ENCODE data around the gene GALNT3. TPM values are rescaled to one million over a fixed set of nuclear protein-coding genes. Genes with fewer than 3 reads are reported as not detected.
A peak's percentile ranks its signal among the peaks of the same experiment; 100 is the strongest.

The GALNT3 gene
- total and polyA plus RNA-seq, 7 experiments from 2014 or later = 2.5 to 20.3 (median 3.7) TPM; not detected in 2

DNA sequence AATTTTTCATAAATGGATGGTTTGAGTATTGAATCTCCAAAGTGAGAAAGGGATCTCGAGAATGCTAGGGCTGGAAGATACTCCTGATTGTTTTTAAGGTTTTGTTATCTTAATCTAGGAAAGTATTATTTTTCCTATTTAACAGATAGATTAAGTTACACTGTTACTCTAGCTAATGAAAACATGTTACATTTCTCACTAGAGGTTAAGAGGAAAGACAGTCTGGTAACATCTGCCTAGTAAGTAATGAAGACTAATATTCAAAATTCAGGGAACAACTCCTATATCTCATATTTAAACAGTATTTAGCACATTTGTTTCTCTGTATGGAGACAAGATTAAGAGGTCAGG, 2.0 kb downstream of the GALNT3 start:
- Histone ChIP-seq H3K27me3 (ENCODE audit: control insufficient read depth in 2 of 2, insufficient read depth in 2 of 2, low read length in 2 of 2) (peaks cover 0 to 7% of the 10 kb centered on the region in 2 donors), H3K9me3 (ENCODE audit: control insufficient read depth in 2 of 3, low read length in 3 of 3) (no peaks in the 10 kb centered on the region), H3K36me3 (ENCODE audit: control insufficient read depth in 2 of 3, insufficient read depth in 3 of 3, low read length in 3 of 3) (no peaks in the 10 kb centered on the region), H3K4me1 (ENCODE audit: control insufficient read depth in 2 of 2, insufficient read depth in 2 of 2, low read length in 2 of 2) (peaks cover 0 to 6% of the 10 kb centered on the region in 2 donors), H3K4me3 (ENCODE audit: low read length) (no peak overlapping the region), H3K27ac (ENCODE audit: low read depth, low read length) (no peak overlapping the region)
- H3K4me1 Mint-ChIP-seq = peaks cover 14 to 41% (median 20%) of the 10 kb centered on the region in 7 donors
- peaks cover 0 to 15% (median 3%) of the 10 kb centered on the region in 5 donors for H3K36me3 Mint-ChIP-seq
- peaks cover 5 to 42% (median 38%) of the 10 kb centered on the region in 5 donors for H3K27me3 Mint-ChIP-seq
- intact Hi-C loops (cut with micrococcal nuclease) = loop anchor here in 1 of 2 donors (10.0 kb wide), 2 partner anchors 497 to 557 kb away; partner anchors contain the start of gene SCN2A
- DNase-seq (no peak), ATAC-seq (no peak)
- no peaks in the 10 kb centered on the region for H3K9me3 Mint-ChIP-seq
- no peak overlapping the region for H3K27ac Mint-ChIP-seq
- peak overlapping the region in 4 of 10 donors; percentile 20 to 90 (median 34) for H3K4me3 Mint-ChIP-seq
- POLR2A ChIA-PET = no interaction called here
- CTCF ChIA-PET = no interaction called here

DNA sequence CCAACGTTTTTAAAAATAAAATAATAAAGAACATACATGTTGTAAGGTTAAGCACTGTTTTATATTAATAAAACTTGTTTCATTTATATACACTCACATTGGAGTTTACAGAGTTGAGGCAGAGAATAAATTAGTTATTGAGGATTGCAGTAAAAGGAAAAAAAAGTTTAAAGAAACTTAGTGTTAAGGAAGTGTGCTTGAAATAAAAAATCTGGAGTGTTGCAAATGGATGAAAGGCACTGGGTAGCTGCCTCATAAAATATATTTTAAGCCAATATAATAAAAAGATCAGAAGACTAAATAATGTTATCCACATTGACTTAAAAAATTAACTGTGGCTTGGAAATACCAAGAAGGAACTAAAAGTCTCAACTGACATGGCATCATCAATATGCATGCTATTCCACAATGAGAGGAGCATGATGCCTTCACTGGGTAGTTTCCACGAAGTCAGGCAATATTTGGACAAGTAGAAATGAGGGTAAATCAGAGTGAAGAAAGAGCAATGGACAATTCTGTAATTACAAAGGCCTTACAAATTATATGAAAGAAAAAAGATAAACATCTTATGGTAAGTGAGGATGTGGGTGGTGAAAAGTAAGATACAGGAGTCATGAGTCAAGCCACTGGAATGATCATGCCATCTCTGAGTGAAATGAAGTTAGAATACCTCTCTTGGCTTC, 2.5 kb downstream of the GALNT3 start:
- Mint-ChIP-seq H3K4me1 (peaks cover 14 to 38% (median 20%) of the 10 kb centered on the region in 7 donors), H3K36me3 (peaks cover 0 to 16% (median 3%) of the 10 kb centered on the region in 5 donors), H3K9me3 (no peaks in the 10 kb centered on the region), H3K4me3 (peak overlapping the region in 3 of 10 donors; percentile 4 to 47 (median 14)), H3K27ac (no peak overlapping the region), H3K27me3 (peaks cover 2 to 40% (median 34%) of the 10 kb centered on the region in 5 donors)
- ATAC-seq (no peak), DNase-seq (no peak)
- Histone ChIP-seq H3K27me3 (ENCODE audit: control insufficient read depth in 2 of 2, insufficient read depth in 2 of 2, low read length in 2 of 2) (peaks cover 0 to 7% of the 10 kb centered on the region in 2 donors), H3K27ac (ENCODE audit: low read depth, low read length) (no peak overlapping the region), H3K4me3 (ENCODE audit: low read length) (no peak overlapping the region), H3K4me1 (ENCODE audit: control insufficient read depth in 2 of 2, insufficient read depth in 2 of 2, low read length in 2 of 2) (peaks cover 0 to 6% of the 10 kb centered on the region in 2 donors), H3K36me3 (ENCODE audit: control insufficient read depth in 2 of 3, insufficient read depth in 3 of 3, low read length in 3 of 3) (no peaks in the 10 kb centered on the region), H3K9me3 (ENCODE audit: control insufficient read depth in 2 of 3, low read length in 3 of 3) (no peaks in the 10 kb centered on the region)
- ChIA-PET CTCF (no interaction called here), POLR2A (no interaction called here)
- intact Hi-C loops (cut with micrococcal nuclease) = loop anchor here in 1 of 2 donors (10.0 kb wide), 2 partner anchors 497 to 557 kb away; partner anchors contain the start of gene SCN2A

- H3K27me3 ChIP-seq (ENCODE audit: control insufficient read depth in 2 of 2, insufficient read depth in 2 of 2, low read length in 2 of 2) = peaks cover 0 to 7% of the 10 kb centered on the region in 2 donors
- POLR2A ChIA-PET = no interaction called here
- peaks cover 0 to 6% of the 10 kb centered on the region in 2 donors for H3K4me1 ChIP-seq (ENCODE audit: control insufficient read depth in 2 of 2, insufficient read depth in 2 of 2, low read length in 2 of 2)
- H3K9me3 ChIP-seq (ENCODE audit: control insufficient read depth in 2 of 3, low read length in 3 of 3) = no peaks in the 10 kb centered on the region
- Mint-ChIP-seq H3K9me3 (no peaks in the 10 kb centered on the region), H3K27ac (no peak overlapping the region), H3K36me3 (peaks cover 0 to 15% (median 3%) of the 10 kb centered on the region in 5 donors), H3K27me3 (peaks cover 2 to 34% (median 30%) of the 10 kb centered on the region in 5 donors), H3K4me3 (no peak overlapping the region), H3K4me1 (peaks cover 14 to 31% (median 19%) of the 10 kb centered on the region in 7 donors)
- H3K27ac ChIP-seq (ENCODE audit: low read depth, low read length) = no peak overlapping the region
- H3K36me3 ChIP-seq (ENCODE audit: control insufficient read depth in 2 of 3, insufficient read depth in 3 of 3, low read length in 3 of 3) = no peaks in the 10 kb centered on the region
- H3K4me3 ChIP-seq (ENCODE audit: low read length) = no peak overlapping the region
- intact Hi-C loops (cut with micrococcal nuclease) = loop anchor here in 1 of 2 donors (10.0 kb wide), 2 partner anchors 496 to 556 kb away; partner anchors contain the start of gene SCN2A
- ATAC-seq = no peak
- no peak for DNase-seq
- CTCF ChIA-PET = no interaction called here
Observed at GRCh38 chr2:165790466-165790865, 3.6 kb downstream of the GALNT3 start.

- Histone ChIP-seq H3K27ac (ENCODE audit: low read depth, low read length) (no peak overlapping the region), H3K36me3 (ENCODE audit: control insufficient read depth in 2 of 3, insufficient read depth in 3 of 3, low read length in 3 of 3) (no peaks in the 10 kb centered on the region), H3K27me3 (ENCODE audit: control insufficient read depth in 2 of 2, insufficient read depth in 2 of 2, low read length in 2 of 2) (no peaks in the 10 kb centered on the region), H3K9me3 (ENCODE audit: control insufficient read depth in 2 of 3, low read length in 3 of 3) (no peaks in the 10 kb centered on the region), H3K4me3 (ENCODE audit: low read length) (no peak overlapping the region), H3K4me1 (ENCODE audit: control insufficient read depth in 2 of 2, insufficient read depth in 2 of 2, low read length in 2 of 2) (no peaks in the 10 kb centered on the region)
- H3K4me1 Mint-ChIP-seq = peaks cover 0 to 13% (median 0%) of the 10 kb centered on the region in 7 donors
- H3K27ac Mint-ChIP-seq = no peak overlapping the region
- intact Hi-C loops (cut with micrococcal nuclease) = no loop called here
- ATAC-seq = no peak
- ChIA-PET CTCF (interaction anchor here (1.0 kb wide), 1 partner anchor 87 kb away, joined by 3 read pairs; no protein-coding TSS in a partner anchor), POLR2A (no interaction called here)
- peaks cover 2 to 21% (median 11%) of the 10 kb centered on the region in 5 donors for H3K27me3 Mint-ChIP-seq
- no peaks in the 10 kb centered on the region for H3K9me3 Mint-ChIP-seq
- H3K36me3 Mint-ChIP-seq = peaks cover 0 to 26% (median 6%) of the 10 kb centered on the region in 5 donors
- H3K4me3 Mint-ChIP-seq = no peak overlapping the region
- no peak for DNase-seq
Observed at GRCh38 chr2:165787334-165787733, 6.7 kb downstream of the GALNT3 start.

DNA sequence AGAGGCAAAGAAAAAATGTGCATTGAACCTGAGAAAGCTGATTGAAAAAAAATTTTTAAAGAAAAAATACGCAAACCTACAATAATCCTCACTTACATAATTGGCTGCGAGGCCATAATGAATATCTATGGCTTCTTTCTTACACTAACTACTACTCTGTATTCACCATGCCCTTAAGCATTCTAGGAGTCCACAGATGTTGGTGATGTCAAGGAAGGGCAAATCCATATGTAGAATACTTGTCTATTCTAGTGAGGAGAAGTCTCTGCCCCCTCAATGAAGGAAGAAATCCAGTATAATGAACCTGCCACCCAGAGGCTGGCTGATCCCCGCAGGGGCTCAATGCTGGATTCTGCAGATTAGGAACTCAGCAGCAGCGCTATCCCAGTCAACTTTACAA, 14.3 kb downstream of the GALNT3 start:
- ChIA-PET POLR2A (no interaction called here), CTCF (no interaction called here)
- no peak overlapping the region for H3K4me3 ChIP-seq (ENCODE audit: low read length)
- peaks cover 0 to 6% (median 0%) of the 10 kb centered on the region in 3 experiments for H3K9me3 ChIP-seq (ENCODE audit: control insufficient read depth in 2 of 3, low read length in 3 of 3)
- H3K4me1 ChIP-seq (ENCODE audit: control insufficient read depth in 2 of 2, insufficient read depth in 2 of 2, low read length in 2 of 2) = peaks cover 0 to 9% of the 10 kb centered on the region in 2 donors
- intact Hi-C loops (cut with micrococcal nuclease) = loop anchor here in 1 of 2 donors (2.0 kb wide), 2 partner anchors 95 to 379 kb away; no protein-coding TSS in a partner anchor
- peaks cover 0 to 10% (median 0%) of the 10 kb centered on the region in 5 donors for H3K27me3 Mint-ChIP-seq
- ATAC-seq (no peak), DNase-seq (no peak)
- no peak overlapping the region for H3K4me3 Mint-ChIP-seq
- H3K9me3 Mint-ChIP-seq = peaks cover 0 to 27% (median 9%) of the 10 kb centered on the region in 11 donors
- H3K36me3 ChIP-seq (ENCODE audit: control insufficient read depth in 2 of 3, insufficient read depth in 3 of 3, low read length in 3 of 3) = no peaks in the 10 kb centered on the region
- H3K4me1 Mint-ChIP-seq = peaks cover 0 to 14% (median 0%) of the 10 kb centered on the region in 7 donors
- peaks cover 9 to 36% (median 18%) of the 10 kb centered on the region in 5 donors for H3K36me3 Mint-ChIP-seq
- no peak overlapping the region for H3K27ac Mint-ChIP-seq
- no peak overlapping the region for H3K27ac ChIP-seq (ENCODE audit: low read depth, low read length)
- H3K27me3 ChIP-seq (ENCODE audit: control insufficient read depth in 2 of 2, insufficient read depth in 2 of 2, low read length in 2 of 2) = no peaks in the 10 kb centered on the region

DNA sequence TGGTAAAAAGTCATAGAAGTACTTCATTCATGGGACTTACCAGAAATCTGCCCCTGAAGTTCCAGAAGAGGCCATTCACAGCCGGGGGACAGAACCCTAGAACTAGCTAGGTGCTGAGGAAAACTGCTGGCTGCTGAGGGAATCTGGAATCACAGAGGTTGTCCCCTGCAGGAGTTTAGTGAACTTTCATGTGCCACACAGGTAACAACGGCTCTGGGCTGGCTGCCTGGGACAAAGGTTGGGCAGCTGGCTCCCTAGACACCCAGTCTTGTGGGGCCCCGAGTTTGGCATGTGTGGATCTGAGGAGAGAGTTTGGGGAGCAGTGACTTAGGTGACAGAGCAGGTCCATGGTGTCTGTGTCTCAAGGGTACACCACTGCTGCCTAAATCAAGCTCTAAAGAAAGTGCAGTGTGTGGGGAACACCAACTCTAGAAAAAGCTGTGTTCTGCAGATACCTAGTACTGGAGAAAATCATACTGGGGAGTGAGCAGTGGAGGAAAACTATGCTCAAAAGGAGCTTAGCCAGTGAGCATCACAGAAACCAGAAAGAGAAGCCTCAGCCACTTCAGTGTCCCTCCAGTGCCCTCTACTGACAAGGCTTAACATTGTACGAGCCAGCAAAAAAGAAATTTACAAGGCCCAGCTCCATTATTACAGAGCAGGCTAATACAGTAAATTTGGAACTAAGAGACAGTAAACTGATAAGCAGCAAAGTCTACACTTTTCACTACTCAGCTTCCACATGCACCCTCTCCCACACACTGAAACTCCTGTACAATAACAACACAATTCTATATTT, 15.2 kb downstream of the GALNT3 start:
- no peak for ATAC-seq

More for the DNA sequence above, 15.2 kb downstream of the GALNT3 start:
- ChIA-PET CTCF (no interaction called here), POLR2A (no interaction called here)
- H3K27me3 ChIP-seq (ENCODE audit: control insufficient read depth in 2 of 2, insufficient read depth in 2 of 2, low read length in 2 of 2) = no peaks in the 10 kb centered on the region
- H3K4me3 ChIP-seq (ENCODE audit: low read length) = no peak overlapping the region
- H3K27ac ChIP-seq (ENCODE audit: low read depth, low read length) = no peak overlapping the region
- H3K9me3 ChIP-seq (ENCODE audit: control insufficient read depth in 2 of 3, low read length in 3 of 3) = peaks cover 0 to 6% (median 0%) of the 10 kb centered on the region in 3 experiments
- Mint-ChIP-seq H3K9me3 (peaks cover 0 to 27% (median 9%) of the 10 kb centered on the region in 11 donors), H3K36me3 (peaks cover 9 to 37% (median 17%) of the 10 kb centered on the region in 5 donors), H3K4me3 (no peak overlapping the region), H3K4me1 (peaks cover 0 to 14% (median 0%) of the 10 kb centered on the region in 7 donors), H3K27ac (no peak overlapping the region), H3K27me3 (peaks cover 0 to 6% (median 0%) of the 10 kb centered on the region in 5 donors)
- H3K36me3 ChIP-seq (ENCODE audit: control insufficient read depth in 2 of 3, insufficient read depth in 3 of 3, low read length in 3 of 3) = no peaks in the 10 kb centered on the region
- intact Hi-C loops (cut with micrococcal nuclease) = loop anchor here in 1 of 2 donors (2.0 kb wide), 2 partner anchors 96 to 378 kb away; no protein-coding TSS in a partner anchor
- DNase-seq = no peak
- peaks cover 0 to 9% of the 10 kb centered on the region in 2 donors for H3K4me1 ChIP-seq (ENCODE audit: control insufficient read depth in 2 of 2, insufficient read depth in 2 of 2, low read length in 2 of 2)

Measured in naive thymus-derived CD4-positive, alpha-beta T cell (primary cell).